Prostate gland (tissue), 2 donors: Measurements from ENCODE around the gene ATP2A2.
"Not testable (repeated sequence)": the region's sequence is repeated elsewhere in the genome, so short reads cannot be mapped to it uniquely, and the experiment has no call there.

Experiments
- POLR2A ChIP-seq: fragments of 450-650 bp; IDR thresholded peaks from one replicate; pipeline ENCODE4 v1.6.1; 2016; ENCODE audit warnings: antibody characterized with exemption, mild to moderate bottlenecking
- POLR2AphosphoS5 ChIP-seq: sonication (generic); formaldehyde crosslinking; IDR thresholded peaks from one replicate; pipeline ENCODE4 v1.6.1; 2017; ENCODE audit warnings: antibody characterized with exemption
- TF ChIP-seq, protein P1 (sequence below), 4 experiments: fragments of 200-600 bp in 2 of 4; fragments of 450-650 bp in 2 of 4; sonication (generic) in 2 of 4; IDR thresholded peaks; 1 replicate in 3 of 4; 2 replicates in 1 of 4; pipeline ENCODE4 v1.5.1; 2016 to 2019; ENCODE audit warnings: antibody characterized with exemption in 4 of 4, mild to moderate bottlenecking in 2 of 4, moderate library complexity in 2 of 4

DNA sequence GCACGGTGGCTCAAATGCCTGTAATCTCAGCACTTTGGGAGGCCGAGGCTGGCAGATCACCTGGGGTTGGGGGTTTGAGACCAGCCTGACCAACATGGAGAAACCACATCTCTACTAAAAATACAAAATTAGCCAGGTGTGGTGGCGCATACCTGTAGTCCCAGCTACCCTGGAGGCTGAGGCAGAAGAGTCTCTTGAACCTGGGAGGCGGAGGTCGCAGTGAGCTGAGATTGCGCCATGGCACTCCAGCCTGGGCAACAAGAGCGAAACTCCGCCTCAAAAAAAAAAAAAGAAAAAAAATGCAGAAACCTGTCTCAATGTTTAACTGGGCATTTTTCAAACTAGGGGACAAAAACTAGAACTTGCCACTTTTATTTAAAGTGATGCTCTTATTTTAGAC lies 59.2 kb downstream of the ATP2A2 start:
- TF ChIP-seq POLR2A, POLR2AphosphoS5: not testable (repeated sequence)
- TF ChIP-seq, protein P1, sequence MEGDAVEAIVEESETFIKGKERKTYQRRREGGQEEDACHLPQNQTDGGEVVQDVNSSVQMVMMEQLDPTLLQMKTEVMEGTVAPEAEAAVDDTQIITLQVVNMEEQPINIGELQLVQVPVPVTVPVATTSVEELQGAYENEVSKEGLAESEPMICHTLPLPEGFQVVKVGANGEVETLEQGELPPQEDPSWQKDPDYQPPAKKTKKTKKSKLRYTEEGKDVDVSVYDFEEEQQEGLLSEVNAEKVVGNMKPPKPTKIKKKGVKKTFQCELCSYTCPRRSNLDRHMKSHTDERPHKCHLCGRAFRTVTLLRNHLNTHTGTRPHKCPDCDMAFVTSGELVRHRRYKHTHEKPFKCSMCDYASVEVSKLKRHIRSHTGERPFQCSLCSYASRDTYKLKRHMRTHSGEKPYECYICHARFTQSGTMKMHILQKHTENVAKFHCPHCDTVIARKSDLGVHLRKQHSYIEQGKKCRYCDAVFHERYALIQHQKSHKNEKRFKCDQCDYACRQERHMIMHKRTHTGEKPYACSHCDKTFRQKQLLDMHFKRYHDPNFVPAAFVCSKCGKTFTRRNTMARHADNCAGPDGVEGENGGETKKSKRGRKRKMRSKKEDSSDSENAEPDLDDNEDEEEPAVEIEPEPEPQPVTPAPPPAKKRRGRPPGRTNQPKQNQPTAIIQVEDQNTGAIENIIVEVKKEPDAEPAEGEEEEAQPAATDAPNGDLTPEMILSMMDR (IDR thresholded peaks at IDR 0.05), result not testable (repeated sequence)
